Neural cell (in vitro differentiated cells): Measurements from ENCODE around the gene UHRF1. TPM values are rescaled to one million over a fixed set of nuclear protein-coding genes. Genes with fewer than 3 reads are reported as not detected.

ENCODE experiments used
- H2AFZ ChIP-seq: fragments of 200-600, 300-800 bp; sonication (generic), shearing (Covaris generic); 2 replicates; pipeline ENCODE4 v1.6.0; 2014; ENCODE audit warnings: low read depth, mild to moderate bottlenecking, antibody characterized with exemption, low read length, moderate library complexity
- H3F3A ChIP-seq: fragments of 200-600 bp; shearing (Covaris generic); 2 replicates; pipeline ENCODE4 v1.6.1; 2016; ENCODE audit warnings: mild to moderate bottlenecking, moderate library complexity, mixed read lengths, antibody characterized with exemption, low read length; ENCODE audit not compliant: insufficient read depth, poor library complexity, severe bottlenecking
- H3K27ac ChIP-seq: fragments of 200-600, 300-800 bp; sonication (generic), shearing (Covaris generic); 2 replicates; pipeline ENCODE4 v1.5.1; 2014; ENCODE audit warnings: mild to moderate bottlenecking, low read length, moderate library complexity
- H3K27me3 ChIP-seq: fragments of 300-800, 200-600 bp; sonication (generic), shearing (Covaris generic); 2 replicates; pipeline ENCODE4 v1.6.0; 2014; ENCODE audit warnings: mild to moderate bottlenecking, low read depth, low read length, moderate library complexity; ENCODE audit not compliant: insufficient read depth
- H3K36me3 ChIP-seq: fragments of 300-800, 200-600 bp; sonication (generic), shearing (Covaris generic); 2 replicates; pipeline ENCODE4 v1.5.1; 2014; ENCODE audit warnings: mild to moderate bottlenecking, antibody characterized with exemption, low read length, moderate library complexity; ENCODE audit not compliant: insufficient read depth
- H3K4me2 ChIP-seq: fragments of 300-800, 200-600 bp; sonication (generic), shearing (Covaris generic); 2 replicates; pipeline ENCODE4 v1.6.0; 2014; ENCODE audit warnings: mild to moderate bottlenecking, low read length
- H3K4me3 ChIP-seq: fragments of 300-800, 200-600 bp; sonication (generic), shearing (Covaris generic); 2 replicates; pipeline ENCODE4 v1.5.1; 2014; ENCODE audit warnings: mild to moderate bottlenecking, low read length, moderate library complexity
- H3K79me2 ChIP-seq: fragments of 200-600 bp; shearing (Covaris generic); replicated peaks from 2 replicates; pipeline ENCODE4 v1.6.0; 2014; ENCODE audit warnings: mild to moderate bottlenecking, low read length, moderate library complexity; ENCODE audit not compliant: insufficient read depth
- H3K9ac ChIP-seq: fragments of 300-800, 200-600 bp; sonication (generic), shearing (Covaris generic); 2 replicates; pipeline ENCODE4 v1.6.1; 2016; ENCODE audit warnings: mild to moderate bottlenecking, low read length, mixed read lengths
- H3K9me2 ChIP-seq: fragments of 200-600 bp; shearing (Covaris generic); 2 replicates; pipeline ENCODE4 v1.6.1; 2016; ENCODE audit warnings: mild to moderate bottlenecking, low read length, mixed read lengths; ENCODE audit not compliant: insufficient read depth
- H3K9me3 ChIP-seq: fragments of 200-600, 300-800 bp; sonication (generic), shearing (Covaris generic); 2 replicates; pipeline ENCODE4 v1.6.1; 2016; ENCODE audit warnings: mild to moderate bottlenecking, mixed run types, low read length, moderate library complexity, mixed read lengths
- H4K20me1 ChIP-seq: fragments of 200-600 bp; shearing (Covaris generic); 2 replicates; pipeline ENCODE4 v1.6.1; 2016; ENCODE audit warnings: mild to moderate bottlenecking, mixed run types; ENCODE audit not compliant: insufficient read depth
- CTCF ChIP-seq: fragments of 450-650 bp; IDR thresholded peaks from 2 replicates; pipeline ENCODE4 v1.5.1; 2014; ENCODE audit warnings: antibody characterized with exemption, mild to moderate bottlenecking, moderate library complexity; ENCODE audit not compliant: poor library complexity, severe bottlenecking
- EP300 ChIP-seq: fragments of 450-650 bp; conservative IDR thresholded peaks from 2 replicates; pipeline ENCODE4 v1.6.1; 2014; ENCODE audit warnings: antibody characterized with exemption, mild to moderate bottlenecking, moderate library complexity; ENCODE audit not compliant: poor library complexity, severe bottlenecking
- EZH2 ChIP-seq: fragments of 200-600, 300-800 bp; shearing (Covaris generic), sonication (generic); IDR thresholded peaks from 2 replicates; pipeline ENCODE4 v1.6.1; 2014; ENCODE audit warnings: antibody characterized with exemption, low read length, borderline replicate concordance, mild to moderate bottlenecking; ENCODE audit not compliant: insufficient read depth, poor library complexity, severe bottlenecking
- MXI1 ChIP-seq: fragments of 450-650 bp; conservative IDR thresholded peaks from 2 replicates; pipeline ENCODE4 v1.6.1; 2014; ENCODE audit warnings: antibody characterized with exemption, mild to moderate bottlenecking; ENCODE audit not compliant: poor library complexity, severe bottlenecking
- POLR2AphosphoS5 ChIP-seq: IDR thresholded peaks from 2 replicates; pipeline ENCODE4 v1.6.1; 2012
- RAD21 ChIP-seq: fragments of 450-650 bp; conservative IDR thresholded peaks from 2 replicates; pipeline ENCODE4 v1.6.1; 2014; ENCODE audit warnings: antibody characterized with exemption, mild to moderate bottlenecking, moderate library complexity
- SMC3 ChIP-seq: fragments of 450-650 bp; conservative IDR thresholded peaks from 2 replicates; pipeline ENCODE4 v1.6.1; 2014; ENCODE audit warnings: antibody characterized with exemption, mild to moderate bottlenecking, moderate library complexity; ENCODE audit not compliant: poor library complexity
- TAF1 ChIP-seq: IDR thresholded peaks from 2 replicates; pipeline ENCODE4 v1.6.1; 2012; ENCODE audit warnings: low read depth
- polyA plus RNA-seq: library from polyadenylated mRNA; depleted of rRNA; stranded (reverse); fragments of >200 nt; gene quantifications from 2 replicates; pipeline ENCODE4 v1.2.3, GENCODE V29; 2014
- TF ChIP-seq, protein P1 (sequence below): IDR thresholded peaks from 2 replicates; pipeline ENCODE4 v1.6.1; 2012; ENCODE audit warnings: borderline replicate concordance

UHRF1 gene
- polyA plus RNA-seq, 1 donor from 2014 or later = 3.0 TPM

DNA sequence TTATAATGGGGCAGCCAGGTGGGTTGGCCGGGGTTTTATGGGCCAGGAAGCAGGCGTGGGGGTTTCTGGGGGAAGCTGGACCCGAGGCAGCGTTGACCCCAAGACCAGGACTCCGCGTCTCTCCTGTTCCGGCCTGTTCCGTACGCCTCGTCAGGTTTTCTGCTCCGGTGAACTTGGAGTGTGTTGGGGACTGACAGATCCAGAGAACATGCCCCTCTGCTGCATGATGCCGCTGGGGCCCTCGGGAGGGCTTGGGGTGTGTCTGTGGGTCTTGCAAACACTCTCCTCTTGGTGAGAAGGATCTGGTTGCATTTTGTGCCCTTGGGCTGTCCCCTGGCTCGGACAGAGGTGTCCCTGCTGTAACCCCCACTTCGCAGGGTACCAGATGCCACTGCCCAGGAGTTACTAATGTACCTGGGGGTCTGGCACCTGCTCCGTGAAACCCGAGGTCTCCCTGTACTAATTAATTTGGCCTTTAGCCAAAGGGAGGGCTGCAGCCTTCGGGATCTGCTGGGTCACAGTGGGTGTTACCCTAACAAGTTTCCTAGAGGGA is 75.2 kb downstream of the UHRF1 start:
- Histone ChIP-seq H3K27me3 (no peaks in the 10 kb centered on the region), H2AFZ (no peak overlapping the region), H3K4me2 (no peak overlapping the region), H3K4me3 (no peak overlapping the region), H4K20me1 (peaks cover 10% of the 10 kb centered on the region), H3K9me3 (no peaks in the 10 kb centered on the region), H3K27ac (no peak overlapping the region), H3K36me3 (no peaks in the 10 kb centered on the region), H3K9me2 (no peaks in the 10 kb centered on the region), H3K9ac (no peak overlapping the region), H3F3A (no peaks in the 10 kb centered on the region), H3K79me2 (peaks cover 63% of the 10 kb centered on the region)
- TF ChIP-seq EP300 = no peak
- TF ChIP-seq POLR2AphosphoS5 = no peak
- no peak for TF ChIP-seq MXI1
- TF ChIP-seq RAD21 = no peak
- TF ChIP-seq, protein P1, sequence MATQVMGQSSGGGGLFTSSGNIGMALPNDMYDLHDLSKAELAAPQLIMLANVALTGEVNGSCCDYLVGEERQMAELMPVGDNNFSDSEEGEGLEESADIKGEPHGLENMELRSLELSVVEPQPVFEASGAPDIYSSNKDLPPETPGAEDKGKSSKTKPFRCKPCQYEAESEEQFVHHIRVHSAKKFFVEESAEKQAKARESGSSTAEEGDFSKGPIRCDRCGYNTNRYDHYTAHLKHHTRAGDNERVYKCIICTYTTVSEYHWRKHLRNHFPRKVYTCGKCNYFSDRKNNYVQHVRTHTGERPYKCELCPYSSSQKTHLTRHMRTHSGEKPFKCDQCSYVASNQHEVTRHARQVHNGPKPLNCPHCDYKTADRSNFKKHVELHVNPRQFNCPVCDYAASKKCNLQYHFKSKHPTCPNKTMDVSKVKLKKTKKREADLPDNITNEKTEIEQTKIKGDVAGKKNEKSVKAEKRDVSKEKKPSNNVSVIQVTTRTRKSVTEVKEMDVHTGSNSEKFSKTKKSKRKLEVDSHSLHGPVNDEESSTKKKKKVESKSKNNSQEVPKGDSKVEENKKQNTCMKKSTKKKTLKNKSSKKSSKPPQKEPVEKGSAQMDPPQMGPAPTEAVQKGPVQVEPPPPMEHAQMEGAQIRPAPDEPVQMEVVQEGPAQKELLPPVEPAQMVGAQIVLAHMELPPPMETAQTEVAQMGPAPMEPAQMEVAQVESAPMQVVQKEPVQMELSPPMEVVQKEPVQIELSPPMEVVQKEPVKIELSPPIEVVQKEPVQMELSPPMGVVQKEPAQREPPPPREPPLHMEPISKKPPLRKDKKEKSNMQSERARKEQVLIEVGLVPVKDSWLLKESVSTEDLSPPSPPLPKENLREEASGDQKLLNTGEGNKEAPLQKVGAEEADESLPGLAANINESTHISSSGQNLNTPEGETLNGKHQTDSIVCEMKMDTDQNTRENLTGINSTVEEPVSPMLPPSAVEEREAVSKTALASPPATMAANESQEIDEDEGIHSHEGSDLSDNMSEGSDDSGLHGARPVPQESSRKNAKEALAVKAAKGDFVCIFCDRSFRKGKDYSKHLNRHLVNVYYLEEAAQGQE = no peak
- no peak for TF ChIP-seq SMC3
- no peak for TF ChIP-seq EZH2
- TF ChIP-seq CTCF = no peak
- TF ChIP-seq TAF1 = no peak

GRCh38 chr19:4985551-4985991 is 76.3 kb downstream of the UHRF1 start:
- no peak overlapping the region for H3K9ac ChIP-seq
- peaks cover 10% of the 10 kb centered on the region for H4K20me1 ChIP-seq

More at GRCh38 chr19:4985551-4985991, 76.3 kb downstream of the UHRF1 start:
- Histone ChIP-seq H3F3A (no peaks in the 10 kb centered on the region), H3K4me3 (no peak overlapping the region), H3K9me2 (no peaks in the 10 kb centered on the region), H2AFZ (no peak overlapping the region), H3K36me3 (no peaks in the 10 kb centered on the region), H3K27ac (no peak overlapping the region), H3K9me3 (no peaks in the 10 kb centered on the region), H3K79me2 (peaks cover 66% of the 10 kb centered on the region), H3K27me3 (no peaks in the 10 kb centered on the region), H3K4me2 (no peak overlapping the region)
- TF ChIP-seq RAD21 (no peak), EZH2 (no peak), CTCF (no peak), MXI1 (no peak), EP300 (no peak), POLR2AphosphoS5 (no peak), SMC3 (no peak), TAF1 (no peak)
- TF ChIP-seq, protein P1 = no peak
